SU-DHL-6 (cell line): ENCODE measurements around the gene BICD1.

ENCODE experiments used
- CTCF ChIP-seq: fragments of 200-600 bp; sonication (generic); IDR thresholded peaks from one replicate; pipeline ENCODE4 v1.5.1; 2017; ENCODE audit warnings: antibody characterized with exemption, mild to moderate bottlenecking, low read length, moderate library complexity; ENCODE audit not compliant: insufficient read depth, poor library complexity, severe bottlenecking
- EZH2phosphoT487 ChIP-seq: fragments of 200-600 bp; sonication (generic), shearing (Covaris generic); conservative IDR thresholded peaks from 2 replicates; pipeline ENCODE4 v1.6.1; 2018; ENCODE audit warnings: mild to moderate bottlenecking, antibody characterized with exemption, low read length, moderate library complexity, mixed read lengths

GRCh38 chr12:32069071-32069470 lies 37.6 kb upstream of the BICD1 start:
- TF ChIP-seq CTCF, result no peak
- no peak for TF ChIP-seq EZH2phosphoT487
